Naive thymus-derived CD4-positive, alpha-beta T cell (primary cell): ENCODE data around the gene GAPDH. TPM values are rescaled to one million over a fixed set of nuclear protein-coding genes. Genes with fewer than 3 reads are reported as not detected.
A peak's percentile ranks its signal among the peaks of the same experiment; 100 is the strongest.
"Not testable (repeated sequence)": the region's sequence is repeated elsewhere in the genome, so short reads cannot be mapped to it uniquely, and the experiment has no call there.

Source experiments
- ATAC-seq: fragments of 150-1000 bp; cut with Tn5 transposase; 2 replicates; pipeline ENCODE4 v1.10.0; 2021; ENCODE audit warnings: mild to moderate bottlenecking, moderate library complexity
- CTCF ChIA-PET: fragments of 350-600 bp; sonication (Branson Sonifier 250); formaldehyde crosslinking; loops from one replicate; lab custom pipeline; 2021; ENCODE audit warnings: antibody characterized with exemption; lab: Charles Lee
- POLR2A ChIA-PET: fragments of 350-600 bp; sonication (Branson Sonifier 250); formaldehyde crosslinking; loops from one replicate; lab custom pipeline; 2021; ENCODE audit warnings: antibody characterized with exemption, inconsistent platforms; lab: Charles Lee
- DNase-seq, 9 donors: peaks; one replicate each; pipeline versions ENCODE4 v3.0.0 to v3.0.0-alpha.2; 2020 to 2022; ENCODE audit warnings: mixed read lengths in 1 of 9
- H3K27ac ChIP-seq: one replicate; pipeline ENCODE4 v1.7.0; 2013; ENCODE audit warnings: mild to moderate bottlenecking, low read depth, low read length, moderate library complexity
- H3K27me3 ChIP-seq, 2 donors: one replicate each; pipeline ENCODE4 v1.7.0; 2013; ENCODE audit warnings: low read length in 2 of 2, mild to moderate bottlenecking in 2 of 2, moderate library complexity in 2 of 2; ENCODE audit not compliant: control insufficient read depth in 2 of 2, insufficient read depth in 2 of 2
- H3K36me3 ChIP-seq, 3 experiments: 1 replicate in 2 of 3; 2 replicates in 1 of 3; pipeline ENCODE4 v1.7.0; 2013; ENCODE audit warnings: low read length in 3 of 3, mild to moderate bottlenecking in 3 of 3, moderate library complexity in 1 of 3; ENCODE audit not compliant: insufficient read depth in 3 of 3, control insufficient read depth in 2 of 3
- H3K4me1 ChIP-seq, 2 donors: one replicate each; pipeline ENCODE4 v1.7.0; 2013; ENCODE audit warnings: low read length in 2 of 2, mild to moderate bottlenecking in 2 of 2, moderate library complexity in 1 of 2; ENCODE audit not compliant: control insufficient read depth in 2 of 2, insufficient read depth in 2 of 2
- H3K4me3 ChIP-seq: 2 replicates; pipeline ENCODE4 v1.7.0; 2013; ENCODE audit warnings: mild to moderate bottlenecking, low read length
- H3K9me3 ChIP-seq, 3 experiments: 1 replicate in 2 of 3; 2 replicates in 1 of 3; pipeline ENCODE4 v1.7.0; 2013; ENCODE audit warnings: low read length in 3 of 3; ENCODE audit not compliant: control insufficient read depth in 2 of 3
- H3K27ac Mint-ChIP-seq, 9 donors: one replicate each; pipeline ENCODE4 v1.8.0; 2020 to 2022; ENCODE audit warnings: mixed read lengths in 9 of 9, mild to moderate bottlenecking in 8 of 9, moderate library complexity in 5 of 9, inconsistent platforms in 2 of 9
- H3K27me3 Mint-ChIP-seq, 5 donors: one replicate each; pipeline ENCODE4 v1.8.0; 2021 to 2022; ENCODE audit warnings: mixed read lengths in 5 of 5, mild to moderate bottlenecking in 1 of 5
- H3K36me3 Mint-ChIP-seq, 5 donors: one replicate each; pipeline ENCODE4 v1.8.0; 2020 to 2022; ENCODE audit warnings: mixed read lengths in 5 of 5, mild to moderate bottlenecking in 3 of 5, inconsistent platforms in 1 of 5
- H3K4me1 Mint-ChIP-seq, 7 donors: one replicate each; pipeline ENCODE4 v1.8.0; 2020 to 2022; ENCODE audit warnings: mixed read lengths in 7 of 7, mild to moderate bottlenecking in 3 of 7, inconsistent platforms in 1 of 7
- H3K4me3 Mint-ChIP-seq, 10 donors: one replicate each; pipeline ENCODE4 v1.8.0; 2020 to 2022; ENCODE audit warnings: mild to moderate bottlenecking in 10 of 10, mixed read lengths in 10 of 10, moderate library complexity in 6 of 10, inconsistent platforms in 2 of 10
- H3K9me3 Mint-ChIP-seq, 11 donors: one replicate each; pipeline ENCODE4 v1.8.0; 2020 to 2022; ENCODE audit warnings: mixed read lengths in 11 of 11, mild to moderate bottlenecking in 4 of 11, inconsistent platforms in 1 of 11, moderate library complexity in 1 of 11
- intact Hi-C, 2 donors: fragments of 100-400 bp; cut with micrococcal nuclease; formaldehyde crosslinking; loops; one replicate each; pipeline ENCODE4 v1.15.1; 2023
- polyA plus RNA-seq, 2 donors: library from polyadenylated mRNA; unstranded; fragments of 300-500 nt; fragmentation: Illumina TruSeq; gene quantifications; one replicate each; pipeline ENCODE4 v1.2.3, GENCODE V29; 2021
- total RNA-seq, 6 experiments: library from RNA in 5 of 6; stranded (reverse) in 5 of 6; gene quantifications; 1 replicate in 5 of 6; 2 replicates in 1 of 6; pipeline ENCODE4 v1.2.3 and lab custom pipeline; 2021 to 2026

GAPDH gene
- total and polyA plus RNA-seq, 7 experiments from 2014 or later, result 330 to 4,503 (median 970) TPM

DNA sequence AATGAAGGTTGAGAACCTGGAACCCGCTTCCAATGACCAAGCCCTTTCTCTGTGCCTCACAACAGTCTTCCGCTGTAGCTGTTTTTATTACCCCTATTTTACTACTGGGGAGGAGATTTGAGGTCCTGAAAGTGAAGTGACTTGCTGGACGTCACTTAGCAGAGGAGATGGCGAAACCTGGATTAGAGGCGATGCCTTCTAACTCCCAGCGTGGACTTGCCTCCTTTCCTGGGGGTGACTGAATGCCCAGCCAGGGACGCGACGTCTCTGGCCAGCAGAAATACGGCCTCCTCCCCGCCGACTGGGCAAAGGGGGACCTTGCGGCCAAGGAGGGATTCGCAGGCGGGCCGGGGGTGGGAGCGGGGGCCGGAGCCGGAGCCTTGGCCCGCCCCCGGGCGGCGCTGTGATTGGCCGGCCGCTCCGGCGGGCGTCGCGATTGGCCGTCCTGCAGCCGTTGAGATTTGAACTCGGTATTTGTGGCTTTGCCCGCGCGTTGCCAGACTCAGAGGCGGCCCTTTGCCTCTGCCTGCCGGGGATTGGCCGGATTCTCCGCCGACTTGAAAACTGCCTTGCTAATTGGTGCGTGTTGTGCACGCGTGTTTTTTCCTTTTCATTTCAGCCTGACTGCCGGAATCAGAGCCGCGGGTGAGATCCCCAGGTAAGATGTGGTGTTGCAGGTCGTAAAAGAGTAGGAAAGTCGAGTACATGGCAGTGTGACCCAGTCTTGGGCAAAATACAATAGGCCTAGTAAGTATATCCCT is 40.6 kb upstream of the GAPDH start, which contains the start of gene NCAPD2:
Gene NCAPD2 (plus strand): TSS at position 606 of the 761 bp plus-strand sequence. CDS start 997 bp downstream, outside the sequence.
- DNase-seq (peak; percentile 82 to 97 (median 96)), ATAC-seq (peak; percentile 91)
- Mint-ChIP-seq H3K27me3 (no peaks in the 10 kb centered on the region), H3K36me3 (peaks cover 0 to 31% (median 8%) of the 10 kb centered on the region in 5 donors), H3K4me3 (peak within 1 kb of the TSS; percentile 86 to 98 (median 96)), H3K9me3 (peaks cover 0 to 3% (median 0%) of the 10 kb centered on the region in 11 donors), H3K4me1 (peaks cover 18 to 44% (median 37%) of the 10 kb centered on the region in 7 donors), H3K27ac (peak within 1 kb of the TSS; percentile 87 to 97 (median 96))
- POLR2A ChIA-PET, result interaction anchor here (0.6 to 3.3 kb wide), 28 partner anchors 8 to 358 kb away, joined by 3 to 55 read pairs (median 6); partner anchors contain the start of genes CD27, GAPDH, TAPBPL and TNFRSF1A
- Histone ChIP-seq H3K27ac (peak within 1 kb of the TSS; percentile 83), H3K27me3 (no peaks in the 10 kb centered on the region), H3K4me3 (peak within 1 kb of the TSS; percentile 98), H3K36me3 (peaks cover 4 to 13% (median 5%) of the 10 kb centered on the region in 3 experiments), H3K9me3 (no peaks in the 10 kb centered on the region), H3K4me1 (peaks cover 22 to 24% of the 10 kb centered on the region in 2 donors)
- CTCF ChIA-PET, result interaction anchor here (1.1 to 1.8 kb wide), 5 partner anchors 17 to 70 kb away, joined by 3 to 8 read pairs (median 5); partner anchors contain the start of gene VAMP1
- intact Hi-C loops, result loop anchor here (1.0 to 5.0 kb wide), 23 partner anchors 23 to 1534 kb away; partner anchors contain the start of genes CHD4 (in 2 of the 2), COPS7A (in 2 of the 2), GAPDH (in 2 of the 2) and ING4 (in 2 of the 2)

DNA sequence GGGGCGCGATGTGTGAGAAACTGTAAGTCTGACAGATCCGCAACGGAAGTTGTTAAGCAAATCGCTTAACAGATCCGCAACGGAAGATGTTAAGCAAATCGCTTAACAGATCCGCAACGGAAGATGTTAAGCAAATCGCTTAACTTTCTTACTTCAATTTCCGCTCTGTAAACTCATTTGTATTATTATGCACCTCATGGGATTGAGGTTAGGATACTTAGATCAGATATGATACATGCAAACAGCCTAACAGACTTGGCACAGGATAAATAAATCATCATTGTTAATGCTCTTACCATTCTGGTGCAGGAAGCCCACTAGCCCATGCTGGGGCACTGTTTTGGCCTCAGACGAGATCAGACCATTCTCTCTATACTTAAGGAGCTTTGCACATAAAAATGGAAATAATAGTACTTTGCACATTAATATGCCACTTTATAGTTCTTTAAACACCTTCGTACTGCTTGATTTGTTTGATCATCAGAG is 40.0 kb upstream of the GAPDH start:
- ChIA-PET POLR2A (interaction anchor here (0.7 to 2.5 kb wide), 10 partner anchors 13 to 127 kb away, joined by 3 to 16 read pairs (median 4); partner anchors contain the start of genes GAPDH, TAPBPL and VAMP1), CTCF (interaction anchor here (0.7 to 1.6 kb wide), 5 partner anchors 17 to 445 kb away, joined by 3 to 5 read pairs (median 4); no protein-coding TSS in a partner anchor)
- Histone ChIP-seq H3K27ac (peak overlapping the region; percentile 56), H3K27me3 (no peaks in the 10 kb centered on the region), H3K9me3 (no peaks in the 10 kb centered on the region), H3K4me1 (peaks cover 22 to 24% of the 10 kb centered on the region in 2 donors), H3K4me3 (peak overlapping the region; percentile 98), H3K36me3 (peaks cover 4 to 19% (median 5%) of the 10 kb centered on the region in 3 experiments)
- DNase-seq, result no peak
- intact Hi-C loops, result loop anchor here (1.0 to 5.0 kb wide), 8 partner anchors 40 to 1533 kb away; partner anchors contain the start of genes GAPDH (in 1 of the 2), MLF2 (in 1 of the 2), PTPN6 (in 1 of the 2) and SPSB2 (in 1 of the 2)
- H3K4me3 Mint-ChIP-seq, result peak overlapping the region; percentile 86 to 98 (median 96)
- H3K36me3 Mint-ChIP-seq, result peaks cover 0 to 31% (median 8%) of the 10 kb centered on the region in 5 donors
- ATAC-seq, result no peak
- H3K9me3 Mint-ChIP-seq, result peaks cover 0 to 3% (median 0%) of the 10 kb centered on the region in 11 donors
- peak overlapping the region; percentile 86 to 97 (median 94) for H3K27ac Mint-ChIP-seq
- H3K4me1 Mint-ChIP-seq, result peaks cover 18 to 47% (median 37%) of the 10 kb centered on the region in 7 donors
- H3K27me3 Mint-ChIP-seq, result no peaks in the 10 kb centered on the region

DNA sequence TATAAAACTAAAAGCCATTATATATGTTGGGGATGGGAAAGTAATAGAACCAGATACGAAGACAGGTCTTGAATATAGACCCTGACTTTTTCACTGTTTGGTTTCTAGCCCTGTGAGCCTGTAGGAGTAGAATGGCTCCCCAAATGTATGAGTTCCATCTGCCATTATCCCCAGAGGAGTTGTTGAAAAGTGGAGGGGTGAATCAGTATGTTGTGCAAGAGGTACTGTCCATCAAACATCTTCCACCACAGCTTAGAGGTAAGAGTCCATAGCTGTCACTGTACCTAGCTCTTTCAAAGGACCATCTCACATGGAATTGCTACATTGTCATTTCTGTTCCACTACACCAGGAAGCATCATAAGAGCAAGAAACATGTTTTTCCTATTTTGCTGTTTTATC is 39.3 kb upstream of the GAPDH start:
- POLR2A ChIA-PET, result interaction anchor here (0.6 to 2.5 kb wide), 11 partner anchors 13 to 128 kb away, joined by 3 to 16 read pairs (median 4); partner anchors contain the start of genes GAPDH, TAPBPL and VAMP1
- peak overlapping the region; percentile 98 for H3K4me3 ChIP-seq

DNA sequence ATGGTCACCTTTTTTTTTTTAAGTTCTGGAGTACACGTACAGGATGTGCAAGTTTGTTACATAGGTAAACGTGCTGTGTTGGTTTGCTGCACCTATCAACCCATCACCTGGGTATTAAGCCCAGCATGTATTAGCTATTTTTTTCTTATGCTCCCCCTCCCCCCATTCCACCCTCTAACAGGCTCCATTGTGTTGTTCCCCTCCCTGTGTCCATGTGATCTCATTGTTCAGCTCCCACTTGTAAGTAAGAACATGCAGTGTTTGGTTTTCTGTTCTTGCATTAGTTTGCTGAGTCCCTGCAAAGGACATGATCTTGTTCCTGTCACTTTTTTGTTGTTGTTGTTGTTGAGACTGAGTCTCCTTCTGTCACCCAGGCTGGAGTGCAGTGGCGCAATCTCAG is 37.0 kb upstream of the GAPDH start:
- H3K4me1 ChIP-seq, result peaks cover 19 to 21% of the 10 kb centered on the region in 2 donors
- ChIA-PET CTCF (interaction anchor here (0.6 to 1.0 kb wide), 3 partner anchors 8 to 1313 kb away, joined by 3 to 6 read pairs (median 4); no protein-coding TSS in a partner anchor), POLR2A (interaction anchor here (0.6 to 1.6 kb wide), 3 partner anchors 26 to 76 kb away, joined by 3 to 5 read pairs (median 3); partner anchors contain the start of genes CD27 and VAMP1)
- intact Hi-C loops, ATAC-seq, H3K9me3 ChIP-seq, H3K27me3 Mint-ChIP-seq, H3K27ac ChIP-seq, H3K27me3 ChIP-seq, H3K4me3 ChIP-seq, H3K9me3 Mint-ChIP-seq, DNase-seq: not testable (repeated sequence)
- H3K4me1 Mint-ChIP-seq, result peaks cover 12 to 40% (median 31%) of the 10 kb centered on the region in 7 donors
- H3K36me3 Mint-ChIP-seq, result peaks cover 0 to 21% (median 5%) of the 10 kb centered on the region in 5 donors
- H3K27ac Mint-ChIP-seq, result peak overlapping the region in 8 of 9 donors; percentile 41 to 93 (median 67)
- H3K4me3 Mint-ChIP-seq, result peak overlapping the region in 2 of 10 donors; percentile 66
- peaks cover 4 to 18% (median 5%) of the 10 kb centered on the region in 3 experiments for H3K36me3 ChIP-seq

More for the DNA sequence above, 39.3 kb upstream of the GAPDH start:
- Histone ChIP-seq H3K27me3 (no peaks in the 10 kb centered on the region), H3K36me3 (peaks cover 4 to 24% (median 5%) of the 10 kb centered on the region in 3 experiments), H3K4me1 (peaks cover 22 to 24% of the 10 kb centered on the region in 2 donors), H3K27ac (peak overlapping the region; percentile 56), H3K9me3 (no peaks in the 10 kb centered on the region)
- no peaks in the 10 kb centered on the region for H3K27me3 Mint-ChIP-seq
- peak overlapping the region; percentile 86 to 97 (median 94) for H3K27ac Mint-ChIP-seq
- H3K9me3 Mint-ChIP-seq, result peaks cover 0 to 3% (median 0%) of the 10 kb centered on the region in 11 donors
- H3K4me1 Mint-ChIP-seq, result peaks cover 18 to 47% (median 37%) of the 10 kb centered on the region in 7 donors
- no peak for ATAC-seq
- peak overlapping the region; percentile 86 to 98 (median 96) for H3K4me3 Mint-ChIP-seq
- CTCF ChIA-PET, result interaction anchor here (0.7 to 1.6 kb wide), 5 partner anchors 16 to 444 kb away, joined by 3 to 5 read pairs (median 4); no protein-coding TSS in a partner anchor
- intact Hi-C loops, result loop anchor here (1.0 to 5.0 kb wide), 9 partner anchors 22 to 1532 kb away; partner anchors contain the start of genes GAPDH (in 1 of the 2), MLF2 (in 1 of the 2), PTPN6 (in 1 of the 2) and SPSB2 (in 1 of the 2)
- no peak for DNase-seq
- peaks cover 0 to 31% (median 8%) of the 10 kb centered on the region in 5 donors for H3K36me3 Mint-ChIP-seq

DNA sequence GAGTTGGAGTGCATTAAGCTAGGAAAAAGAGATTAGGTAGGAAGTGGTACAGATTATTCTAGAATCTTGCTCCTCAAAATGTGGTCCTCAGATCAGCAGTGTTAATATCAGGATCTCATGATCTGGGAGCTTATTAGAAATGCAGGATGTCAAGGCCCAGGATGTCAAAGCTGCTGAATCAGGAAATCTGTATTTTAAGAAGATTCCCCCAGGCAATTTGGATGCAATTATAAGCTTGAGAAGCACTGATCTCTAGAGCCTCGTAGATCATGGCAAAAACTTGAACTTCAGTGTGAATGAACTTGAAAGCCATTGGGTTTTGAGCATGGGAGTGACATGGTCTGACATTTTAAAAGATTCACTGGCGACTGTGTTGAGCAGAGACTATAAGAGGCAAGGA is 33.9 kb upstream of the GAPDH start:
- Histone ChIP-seq H3K9me3 (no peaks in the 10 kb centered on the region), H3K36me3 (peaks cover 4 to 18% (median 5%) of the 10 kb centered on the region in 3 experiments), H3K27ac (no peak overlapping the region), H3K27me3 (no peaks in the 10 kb centered on the region), H3K4me1 (peaks cover 5% of the 10 kb centered on the region in 2 donors), H3K4me3 (no peak overlapping the region)
- CTCF ChIA-PET, result interaction anchor here (1.1 to 1.8 kb wide), 3 partner anchors 35 to 76 kb away, joined by 3 to 9 read pairs (median 3); no protein-coding TSS in a partner anchor
- no peak for ATAC-seq
- DNase-seq, result no peak
- Mint-ChIP-seq H3K36me3 (peaks cover 0 to 16% (median 4%) of the 10 kb centered on the region in 5 donors), H3K4me1 (peaks cover under 1 to 21% (median 14%) of the 10 kb centered on the region in 7 donors), H3K27ac (no peak overlapping the region), H3K4me3 (no peak overlapping the region), H3K27me3 (no peaks in the 10 kb centered on the region), H3K9me3 (no peaks in the 10 kb centered on the region)
- intact Hi-C loops, result loop anchor here in 1 of 2 donors (2.0 kb wide), 1 partner anchor 14 kb away; no protein-coding TSS in a partner anchor
- POLR2A ChIA-PET, result interaction anchor here (0.6 to 1.1 kb wide), 3 partner anchors 9 to 324 kb away, joined by 3 to 5 read pairs (median 3); no protein-coding TSS in a partner anchor
